WTC11 (cell line): ENCODE results near the gene FFAR3.
"Not testable (repeated sequence)": the region's sequence is repeated elsewhere in the genome, so short reads cannot be mapped to it uniquely, and the experiment has no call there.

Source experiments
- ARID4B ChIP-seq: sonication (generic); formaldehyde crosslinking; IDR thresholded peaks from 2 replicates; pipeline ENCODE4 v1.8.0; 2023; ENCODE audit warnings: missing genetic modification reagents, mild to moderate bottlenecking, borderline replicate concordance
- ATF2 ChIP-seq: sonication (generic); formaldehyde crosslinking; IDR thresholded peaks from 2 replicates; pipeline ENCODE4 v1.8.1; 2022; ENCODE audit warnings: low read depth, missing genetic modification reagents, borderline replicate concordance
- ATF6 ChIP-seq: sonication (generic); formaldehyde crosslinking; IDR thresholded peaks from 2 replicates; pipeline ENCODE4 v1.8.1; 2023; ENCODE audit warnings: mild to moderate bottlenecking, missing genetic modification reagents
- ESRRA ChIP-seq: sonication (generic); formaldehyde crosslinking; IDR thresholded peaks from 2 replicates; pipeline ENCODE4 v1.8.1; 2022; ENCODE audit warnings: mild to moderate bottlenecking, missing genetic modification reagents, borderline replicate concordance
- USF2 ChIP-seq: sonication (generic); formaldehyde crosslinking; IDR thresholded peaks from 2 replicates; pipeline ENCODE4 v1.8.1; 2023; ENCODE audit warnings: mild to moderate bottlenecking, missing genetic modification reagents, moderate library complexity
- ZBTB21 ChIP-seq: sonication (generic); formaldehyde crosslinking; IDR thresholded peaks from 2 replicates; pipeline ENCODE4 v1.8.1; 2023; ENCODE audit warnings: mild to moderate bottlenecking, missing genetic modification reagents, borderline replicate concordance
- TF ChIP-seq, protein P1 (sequence below): sonication (generic); formaldehyde crosslinking; IDR thresholded peaks from 2 replicates; pipeline ENCODE4 v1.8.0; 2023; ENCODE audit warnings: mild to moderate bottlenecking, missing genetic modification reagents

DNA sequence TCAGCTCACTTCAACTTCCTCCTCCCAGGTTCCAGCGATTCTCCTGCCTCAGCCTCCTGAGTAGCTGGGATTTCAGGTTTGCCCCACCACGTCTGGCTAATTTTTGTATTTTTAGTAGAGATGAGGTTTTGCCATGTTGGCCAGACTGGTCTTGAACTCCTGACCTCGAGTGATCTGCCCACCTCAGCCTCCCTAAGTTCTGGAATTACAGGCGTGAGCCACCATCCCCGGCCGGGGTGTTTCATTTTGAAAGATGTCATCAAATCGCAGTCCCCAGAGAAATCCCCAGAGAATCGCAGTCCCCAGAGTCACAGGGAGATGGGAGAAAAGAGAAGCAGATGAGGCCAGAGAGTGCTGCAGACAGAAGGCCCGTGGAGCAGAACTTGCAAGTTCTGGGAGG is 43.2 kb downstream of the FFAR3 start:
- not testable (repeated sequence) for TF ChIP-seq ATF6 (CRISPR knock-in tag); ESRRA; ZBTB21 (CRISPR knock-in tag); USF2 (CRISPR knock-in tag); ARID4B (CRISPR knock-in tag); ATF2 (CRISPR knock-in tag)
- TF ChIP-seq, protein P1, sequence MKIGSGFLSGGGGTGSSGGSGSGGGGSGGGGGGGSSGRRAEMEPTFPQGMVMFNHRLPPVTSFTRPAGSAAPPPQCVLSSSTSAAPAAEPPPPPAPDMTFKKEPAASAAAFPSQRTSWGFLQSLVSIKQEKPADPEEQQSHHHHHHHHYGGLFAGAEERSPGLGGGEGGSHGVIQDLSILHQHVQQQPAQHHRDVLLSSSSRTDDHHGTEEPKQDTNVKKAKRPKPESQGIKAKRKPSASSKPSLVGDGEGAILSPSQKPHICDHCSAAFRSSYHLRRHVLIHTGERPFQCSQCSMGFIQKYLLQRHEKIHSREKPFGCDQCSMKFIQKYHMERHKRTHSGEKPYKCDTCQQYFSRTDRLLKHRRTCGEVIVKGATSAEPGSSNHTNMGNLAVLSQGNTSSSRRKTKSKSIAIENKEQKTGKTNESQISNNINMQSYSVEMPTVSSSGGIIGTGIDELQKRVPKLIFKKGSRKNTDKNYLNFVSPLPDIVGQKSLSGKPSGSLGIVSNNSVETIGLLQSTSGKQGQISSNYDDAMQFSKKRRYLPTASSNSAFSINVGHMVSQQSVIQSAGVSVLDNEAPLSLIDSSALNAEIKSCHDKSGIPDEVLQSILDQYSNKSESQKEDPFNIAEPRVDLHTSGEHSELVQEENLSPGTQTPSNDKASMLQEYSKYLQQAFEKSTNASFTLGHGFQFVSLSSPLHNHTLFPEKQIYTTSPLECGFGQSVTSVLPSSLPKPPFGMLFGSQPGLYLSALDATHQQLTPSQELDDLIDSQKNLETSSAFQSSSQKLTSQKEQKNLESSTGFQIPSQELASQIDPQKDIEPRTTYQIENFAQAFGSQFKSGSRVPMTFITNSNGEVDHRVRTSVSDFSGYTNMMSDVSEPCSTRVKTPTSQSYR (CRISPR knock-in tag), result not testable (repeated sequence)
